ENCODE measurements around the gene NPTN. TPM values are rescaled to one million over a fixed set of nuclear protein-coding genes. Genes with fewer than 3 reads are reported as not detected.

The NPTN gene
- total RNA-seq, 1 donor: 146 TPM

DNA sequence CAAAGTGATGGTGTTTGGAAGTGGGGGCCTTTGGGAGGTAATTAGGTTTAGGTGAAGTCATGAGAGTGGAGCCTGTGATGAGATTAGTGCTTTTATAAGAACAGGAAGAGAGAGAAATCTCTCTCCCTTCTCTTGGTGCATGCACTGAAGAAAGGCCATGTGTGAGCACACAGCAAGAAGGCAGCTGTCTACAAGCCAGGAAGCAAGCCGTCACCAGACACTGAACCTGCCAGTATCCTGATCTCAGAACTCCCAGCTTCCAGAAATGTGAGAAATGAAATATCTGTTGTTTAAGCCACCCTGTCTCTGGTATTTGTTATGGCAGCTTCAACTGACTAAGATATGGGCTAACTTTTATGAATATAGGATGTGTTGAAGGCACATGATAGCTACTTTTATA, 117.7 kb downstream of the NPTN start:
- DNase-seq (ENCODE audit: low read depth): no peak
- TF ChIP-seq, protein P1, sequence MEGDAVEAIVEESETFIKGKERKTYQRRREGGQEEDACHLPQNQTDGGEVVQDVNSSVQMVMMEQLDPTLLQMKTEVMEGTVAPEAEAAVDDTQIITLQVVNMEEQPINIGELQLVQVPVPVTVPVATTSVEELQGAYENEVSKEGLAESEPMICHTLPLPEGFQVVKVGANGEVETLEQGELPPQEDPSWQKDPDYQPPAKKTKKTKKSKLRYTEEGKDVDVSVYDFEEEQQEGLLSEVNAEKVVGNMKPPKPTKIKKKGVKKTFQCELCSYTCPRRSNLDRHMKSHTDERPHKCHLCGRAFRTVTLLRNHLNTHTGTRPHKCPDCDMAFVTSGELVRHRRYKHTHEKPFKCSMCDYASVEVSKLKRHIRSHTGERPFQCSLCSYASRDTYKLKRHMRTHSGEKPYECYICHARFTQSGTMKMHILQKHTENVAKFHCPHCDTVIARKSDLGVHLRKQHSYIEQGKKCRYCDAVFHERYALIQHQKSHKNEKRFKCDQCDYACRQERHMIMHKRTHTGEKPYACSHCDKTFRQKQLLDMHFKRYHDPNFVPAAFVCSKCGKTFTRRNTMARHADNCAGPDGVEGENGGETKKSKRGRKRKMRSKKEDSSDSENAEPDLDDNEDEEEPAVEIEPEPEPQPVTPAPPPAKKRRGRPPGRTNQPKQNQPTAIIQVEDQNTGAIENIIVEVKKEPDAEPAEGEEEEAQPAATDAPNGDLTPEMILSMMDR (IDR thresholded peaks at IDR 0.05; ENCODE audit: insufficient read depth, low read depth, low read length): no peak
- H3K4me3 ChIP-seq (ENCODE audit: low read depth, low read length): no peak overlapping the region

Other genes with a start within 250 kb of the NPTN start
- not detected in 2 replicates for gene REC114, start 190.2 kb downstream of the NPTN start, total RNA-seq
- 81.2 and 93.4 TPM in 2 replicates for gene CD276, start 51.0 kb upstream of the NPTN start, total RNA-seq
- under 0.01 and 0.64 TPM in 2 replicates for gene INSYN1, start 120.0 kb upstream of the NPTN start, total RNA-seq
- gene TBC1D21, start 240.2 kb upstream of the NPTN start, total RNA-seq: not detected in 2 replicates